D721Med (cell line): Measurements from ENCODE around the gene LMCD1.

Experiments
- DNase-seq: peaks from one replicate; pipeline ENCODE4 v3.0.0; 2011; ENCODE audit warnings: low spot score; ENCODE audit not compliant: insufficient read length
- FAIRE-seq: peaks from 2 replicates; lab custom pipeline; 2011; peaks lifted over from hg19 to GRCh38; lab: Jason Lieb, UNC
- CTCF ChIP-seq: IDR thresholded peaks from 2 replicates; pipeline ENCODE4 v1.5.1; 2012; ENCODE audit warnings: mild to moderate bottlenecking, control low read depth; ENCODE audit not compliant: insufficient read depth; ENCODE audit errors: missing control alignments

LMCD1 gene

GRCh38 chr3:8621141-8621540 is 119.5 kb downstream of the LMCD1 start:
- FAIRE-seq: no peak
- no peak for TF ChIP-seq CTCF

GRCh38 chr3:8621872-8622271 is 120.2 kb downstream of the LMCD1 start:
- TF ChIP-seq CTCF: no peak
- FAIRE-seq: no peak
- DNase-seq: no peak

More at GRCh38 chr3:8621141-8621540, 119.5 kb downstream of the LMCD1 start:
- no peak for DNase-seq

DNA sequence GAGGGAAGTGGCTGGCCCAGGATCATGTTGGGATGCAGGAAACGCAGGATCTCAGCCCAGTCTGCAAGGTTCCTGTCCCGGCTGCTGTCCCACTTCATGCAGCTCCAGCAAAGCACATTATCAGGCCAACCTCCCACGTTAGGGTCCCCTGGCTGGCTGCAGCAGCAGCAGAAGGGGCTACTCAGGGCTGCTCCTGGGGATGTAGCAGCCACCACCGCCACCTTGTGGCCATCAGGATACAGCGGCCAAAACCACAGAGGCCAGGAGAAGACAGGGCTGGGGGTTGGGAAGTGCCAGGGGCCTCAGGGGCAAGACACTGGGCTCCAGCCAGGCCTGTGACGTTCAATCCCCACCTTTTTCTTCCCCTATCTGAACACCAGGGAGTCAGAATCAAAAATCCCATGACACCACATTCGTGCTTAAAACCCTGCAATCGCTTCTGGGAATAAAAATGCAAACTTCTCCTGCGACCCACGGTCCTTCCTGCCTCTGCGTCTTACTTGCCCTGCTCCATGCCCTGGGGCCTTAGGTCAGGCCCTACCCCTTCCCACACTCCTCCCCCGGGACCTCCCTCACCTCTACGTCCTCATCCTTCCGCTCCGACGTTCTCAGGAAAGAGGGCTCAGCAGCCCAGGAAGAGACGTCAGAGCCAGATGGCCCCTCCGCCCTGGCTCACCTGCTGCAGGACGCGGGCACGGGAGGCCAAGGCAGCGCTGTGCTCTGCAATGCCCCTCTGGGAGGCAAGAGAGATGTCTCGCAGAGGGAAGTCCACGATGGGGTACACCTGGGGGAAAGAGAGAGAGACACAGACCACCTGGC is 121.5 kb downstream of the LMCD1 start:
- TF ChIP-seq CTCF: peak; percentile 88
- FAIRE-seq (no peak), DNase-seq (peak; percentile 50)

- FAIRE-seq (no peak), DNase-seq (no peak)
- TF ChIP-seq CTCF: no peak
These were observed 122.1 kb downstream of the LMCD1 start for GRCh38 chr3:8623741-8624140.
